ENCODE data around the gene CAPN5.
A peak's percentile ranks its signal among the peaks of the same experiment; 100 is the strongest.
"Not testable (repeated sequence)": the region's sequence is repeated elsewhere in the genome, so short reads cannot be mapped to it uniquely, and the experiment has no call there.

Gene CAPN5

GRCh38 chr11:77084581-77085191 is 17.9 kb downstream of the CAPN5 start:
- no peak for DNase-seq (ENCODE audit: low spot score)

GRCh38 chr11:77085652-77086051 is 18.9 kb downstream of the CAPN5 start:
- no peak for DNase-seq (ENCODE audit: low spot score)

GRCh38 chr11:77086521-77087472 is 20.0 kb downstream of the CAPN5 start:
- DNase-seq (ENCODE audit: low spot score), result no peak

- DNase-seq (ENCODE audit: low spot score), result no peak
These were observed 21.0 kb downstream of the CAPN5 start for GRCh38 chr11:77087723-77088225.

- no peak for DNase-seq (ENCODE audit: low spot score)
These were observed 21.6 kb downstream of the CAPN5 start for GRCh38 chr11:77088236-77089003.

- no peak for DNase-seq (ENCODE audit: low spot score)
These were observed 22.3 kb downstream of the CAPN5 start for GRCh38 chr11:77089004-77089545.

GRCh38 chr11:77090046-77090372 is 23.2 kb downstream of the CAPN5 start:
- DNase-seq (ENCODE audit: low spot score), result no peak

- DNase-seq (ENCODE audit: low spot score), result no peak
These were observed 23.8 kb downstream of the CAPN5 start for GRCh38 chr11:77090373-77091111.

- peak; percentile 85 for DNase-seq (ENCODE audit: low spot score)
These were observed 24.6 kb downstream of the CAPN5 start for GRCh38 chr11:77091146-77091940.

GRCh38 chr11:77092382-77092781 is 25.6 kb downstream of the CAPN5 start:
- DNase-seq (ENCODE audit: low spot score), result no peak

GRCh38 chr11:77093056-77093891 is 26.5 kb downstream of the CAPN5 start:
- no peak for DNase-seq (ENCODE audit: low spot score)

- DNase-seq (ENCODE audit: low spot score), result no peak
These were observed 27.4 kb downstream of the CAPN5 start for GRCh38 chr11:77093987-77094840.

- no peak for DNase-seq (ENCODE audit: low spot score)
These were observed 28.1 kb downstream of the CAPN5 start for GRCh38 chr11:77094841-77095365.

GRCh38 chr11:77095551-77096490 is 29.1 kb downstream of the CAPN5 start:
- DNase-seq (ENCODE audit: low spot score), result no peak

GRCh38 chr11:77096591-77097019 is 29.8 kb downstream of the CAPN5 start:
- no peak for DNase-seq (ENCODE audit: low spot score)

- not testable (repeated sequence) for DNase-seq (ENCODE audit: low spot score)
These were observed 30.4 kb downstream of the CAPN5 start for GRCh38 chr11:77097180-77097579.
